OCI-LY7 (cell line): Measurements from ENCODE around the gene ANAPC10.

Experiments
- CTCF ChIP-seq: fragments of 200-600 bp; sonication (generic); conservative IDR thresholded peaks from 2 replicates; pipeline ENCODE4 v1.5.1; 2014; ENCODE audit warnings: mild to moderate bottlenecking, antibody characterized with exemption, low read length, moderate library complexity, mixed read lengths
- EZH2phosphoT487 ChIP-seq: fragments of 200-600 bp; sonication (generic); IDR thresholded peaks from 2 replicates; pipeline ENCODE4 v1.6.1; 2018; ENCODE audit warnings: low read depth, borderline replicate concordance, mild to moderate bottlenecking, mixed run types, antibody characterized with exemption, low read length, moderate library complexity, mixed read lengths

- no peak for TF ChIP-seq CTCF
- TF ChIP-seq EZH2phosphoT487 = no peak
Measured at GRCh38 chr4:145093638-145094037, 4.4 kb downstream of the ANAPC10 start.
